GM12801 (cell line): ENCODE results near the gene SERPINB5.

Experiments used
- CTCF ChIP-seq: IDR thresholded peaks from one replicate; pipeline ENCODE4 v1.5.1; 2011; ENCODE audit warnings: control low read depth; ENCODE audit not compliant: insufficient read length; ENCODE audit errors: extremely low read depth

The SERPINB5 gene

GRCh38 chr18:63550068-63550467 lies 73.3 kb downstream of the SERPINB5 start:
- TF ChIP-seq CTCF, result no peak

DNA sequence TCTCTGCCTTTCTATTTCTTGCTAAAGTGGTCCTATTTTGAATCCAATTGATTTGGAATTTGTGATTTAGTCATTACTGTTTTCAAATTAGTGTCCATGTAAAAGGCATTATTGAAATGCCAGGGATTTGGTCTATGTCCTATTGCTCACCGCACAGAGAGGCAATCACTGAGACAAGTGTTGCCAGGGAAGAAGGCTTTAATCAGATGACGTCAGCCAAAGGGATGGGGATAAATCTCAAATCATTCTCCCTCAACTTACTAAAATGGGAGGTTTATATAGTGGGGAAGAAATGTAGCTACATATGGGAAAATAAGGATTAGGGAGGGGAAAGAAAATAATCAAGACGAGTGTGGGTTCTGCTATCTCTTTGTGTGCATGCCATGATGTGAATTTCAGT lies 75.0 kb downstream of the SERPINB5 start:
- no peak for TF ChIP-seq CTCF

- TF ChIP-seq CTCF, result no peak
Measured at GRCh38 chr18:63552581-63552980, 75.8 kb downstream of the SERPINB5 start.

DNA sequence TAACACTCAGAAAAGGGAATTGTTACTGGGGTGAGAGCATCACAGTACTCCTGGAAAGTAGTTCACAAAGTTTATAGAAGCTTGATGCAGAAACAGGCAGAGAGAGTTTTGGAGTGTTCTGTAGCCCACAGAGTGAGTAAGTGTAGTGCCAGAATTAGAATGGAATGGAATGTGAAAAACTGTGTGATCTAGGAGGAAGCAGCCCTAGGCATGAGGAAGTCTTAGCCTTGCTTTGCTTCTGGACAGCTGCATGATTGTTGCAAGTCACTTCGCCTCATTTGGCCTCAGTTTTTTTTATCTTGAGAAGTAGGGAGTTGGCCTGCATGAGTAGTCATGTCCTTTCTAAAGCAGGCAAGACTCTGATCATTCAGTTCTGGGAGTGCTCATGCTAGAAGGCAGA lies 76.3 kb downstream of the SERPINB5 start:
- no peak for TF ChIP-seq CTCF
